ENCODE measurements around the gene COL1A1.

COL1A1 gene

DNA sequence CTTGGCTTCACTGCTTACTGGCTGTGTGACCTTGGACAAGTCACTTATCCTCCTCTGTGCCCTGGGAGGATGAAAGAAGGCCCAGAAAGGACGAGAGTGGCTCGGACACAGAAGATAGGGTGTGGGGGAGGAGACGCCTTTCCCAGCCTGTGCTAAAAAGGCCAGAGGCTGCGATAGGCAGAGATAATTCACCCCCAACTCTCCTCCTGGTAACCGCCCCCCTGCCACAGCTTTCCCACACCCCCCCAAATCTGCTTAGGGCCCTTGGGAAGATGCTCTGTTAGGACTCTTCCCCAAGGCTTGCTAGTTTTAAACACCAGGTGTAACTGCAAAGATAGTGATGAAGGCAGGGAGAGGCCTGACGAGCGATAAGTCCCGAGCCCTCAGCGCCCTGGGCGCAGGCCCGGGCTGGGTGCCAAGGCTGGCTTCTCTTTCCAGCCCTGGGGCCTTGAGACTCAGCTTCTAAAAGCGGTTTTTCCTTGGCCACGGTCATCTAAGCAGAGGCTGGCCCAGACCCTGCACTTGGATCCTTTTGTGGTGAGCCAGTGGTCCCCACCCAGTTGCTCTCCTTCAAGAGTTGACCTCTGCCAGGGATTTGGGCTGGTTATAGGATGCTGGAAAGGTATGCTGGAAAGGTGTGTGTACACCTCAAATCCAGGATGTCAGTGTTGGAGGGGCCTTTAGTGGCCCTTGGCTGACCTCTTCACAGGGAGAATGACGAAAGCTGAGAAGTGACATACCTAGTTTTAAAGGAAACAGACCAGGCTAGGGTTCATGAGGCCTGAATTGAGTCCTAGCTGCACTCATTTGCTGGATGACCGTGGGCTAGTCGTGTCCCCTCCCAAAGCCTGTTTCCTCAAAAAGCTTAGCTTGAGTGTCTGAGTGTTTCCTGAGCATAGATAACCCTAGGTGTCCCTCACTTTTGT is 47.5 kb downstream of the COL1A1 start:
- DNase-seq (ENCODE audit: low spot score), result no peak

GRCh38 chr17:50152736-50153135 is 48.7 kb downstream of the COL1A1 start:
- no peak for DNase-seq (ENCODE audit: low spot score)

- peak; percentile 84 for DNase-seq (ENCODE audit: low spot score)
Measured at GRCh38 chr17:50151937-50152547, 49.4 kb downstream of the COL1A1 start.

- peak; percentile 96 for DNase-seq (ENCODE audit: low spot score)
Measured at GRCh38 chr17:50151041-50151936, 50.1 kb downstream of the COL1A1 start.

GRCh38 chr17:50150354-50151040 is 50.9 kb downstream of the COL1A1 start, which contains the start of gene PPP1R9B:
Gene PPP1R9B (minus strand): TSS chr17:50150677. CDS start chr17:50150513, 164 bp downstream.
- DNase-seq (ENCODE audit: low spot score), result no peak

DNA sequence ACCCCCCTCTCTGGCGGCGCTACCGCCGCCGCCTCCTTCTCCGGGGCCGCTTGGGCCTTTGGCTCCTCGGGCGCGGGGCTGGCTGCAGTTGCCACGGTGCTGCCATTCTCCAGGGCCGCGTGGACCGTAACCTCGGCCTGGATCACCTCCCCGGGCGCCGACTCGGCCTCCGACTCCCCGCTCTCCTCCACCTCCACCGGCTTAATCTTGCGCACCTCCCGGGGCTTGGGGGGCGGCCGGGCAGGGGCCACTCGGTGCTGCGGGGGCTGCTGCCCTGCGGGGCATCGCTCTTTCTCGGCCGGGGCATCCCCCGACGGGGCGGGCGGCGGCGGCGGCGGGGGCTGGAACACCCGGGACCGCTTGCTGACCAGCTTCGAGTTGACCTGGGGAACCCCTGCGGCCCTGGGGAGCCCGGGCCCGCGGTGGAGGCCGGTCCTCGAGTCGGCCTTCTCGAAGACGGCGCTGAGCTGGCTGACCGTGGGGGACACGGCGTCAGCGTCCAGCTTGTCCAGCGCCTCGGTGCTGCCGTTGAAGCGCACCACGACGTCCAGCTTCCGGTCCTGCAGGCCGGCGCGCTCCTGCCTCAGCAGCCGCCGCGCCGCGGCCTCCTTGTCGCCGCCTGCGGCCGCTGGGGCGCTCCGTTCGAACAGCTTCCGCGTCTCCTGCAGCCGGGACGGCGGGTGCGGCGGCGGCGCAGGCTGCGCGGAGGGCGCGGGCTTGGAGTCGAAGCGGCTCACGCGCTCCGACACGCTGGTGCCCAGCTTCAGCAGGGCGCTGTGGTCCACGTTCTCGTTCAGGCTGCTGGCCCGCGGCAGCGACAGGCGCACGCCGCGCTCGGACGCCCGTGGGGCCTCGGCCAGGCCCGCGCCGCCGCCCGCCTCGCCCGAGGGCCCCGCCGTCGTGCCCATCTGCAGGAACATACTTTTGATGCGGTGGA is 51.7 kb downstream of the COL1A1 start:
- peak; percentile 64 for DNase-seq (ENCODE audit: low spot score)

DNA sequence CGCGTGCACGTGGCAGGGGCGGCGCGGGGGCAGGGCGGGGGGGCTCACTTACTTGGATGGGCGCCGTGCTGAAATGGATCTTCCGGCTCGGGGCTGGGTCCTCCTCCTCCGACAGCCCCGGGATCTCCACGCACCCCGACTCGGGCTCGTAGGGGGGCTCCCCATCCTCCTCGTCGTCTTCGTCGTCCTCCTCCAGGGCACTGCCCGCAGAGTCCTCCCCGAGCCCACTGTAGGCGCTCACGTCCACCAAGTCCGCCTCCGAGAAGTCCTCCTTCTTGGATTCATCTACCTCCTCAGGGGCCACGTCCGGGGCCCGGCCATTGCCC is 52.4 kb downstream of the COL1A1 start:
- DNase-seq (ENCODE audit: low spot score), result no peak

DNA sequence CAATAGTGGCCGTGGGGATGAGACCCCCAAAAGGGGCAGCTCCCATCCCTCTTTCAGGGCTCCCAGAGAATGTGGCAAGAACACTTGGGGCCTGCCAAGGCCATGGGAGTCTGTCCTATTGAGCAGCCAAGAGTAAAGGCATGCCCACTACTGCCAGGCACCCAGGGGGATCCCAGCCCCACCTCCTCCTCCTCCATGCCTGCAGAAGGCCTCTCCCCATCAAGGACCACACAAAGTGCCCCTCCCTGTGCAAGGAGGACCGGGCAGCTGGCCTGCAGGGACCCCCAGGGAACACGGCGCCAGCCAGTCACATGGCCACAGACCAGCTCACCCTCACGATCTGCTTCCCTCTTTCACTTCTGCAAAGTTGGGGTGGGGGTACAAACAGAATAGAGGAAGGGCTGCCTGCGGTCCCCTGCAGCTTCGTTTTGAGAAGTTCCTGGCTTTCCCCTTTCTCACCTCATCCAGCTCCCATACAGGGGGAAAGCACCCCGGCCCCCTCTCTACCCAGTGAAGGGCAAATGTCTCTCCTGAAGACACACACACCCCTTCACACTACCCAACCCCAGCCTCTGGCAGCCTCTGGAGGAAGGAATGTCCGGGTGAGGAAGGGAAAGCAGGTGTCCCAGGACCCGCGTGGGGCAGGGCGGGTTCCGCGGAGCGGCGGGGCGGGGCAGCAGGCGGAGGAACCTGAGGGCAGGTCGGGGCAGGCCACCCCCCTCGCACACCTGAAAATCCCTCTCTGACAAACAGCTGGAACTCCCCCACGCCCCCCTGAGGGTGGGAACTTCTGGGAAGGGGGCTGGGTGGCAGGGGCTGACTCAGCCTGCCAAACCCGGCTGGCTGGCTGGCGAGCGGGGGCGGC is 53.0 kb downstream of the COL1A1 start:
- DNase-seq (ENCODE audit: low spot score), result peak; percentile 76

GRCh38 chr17:50147841-50148225 is 53.6 kb downstream of the COL1A1 start:
- peak; percentile 70 for DNase-seq (ENCODE audit: low spot score)

- peak; percentile 47 for DNase-seq (ENCODE audit: low spot score)
Measured at GRCh38 chr17:50146927-50147665, 54.3 kb downstream of the COL1A1 start.

- DNase-seq (ENCODE audit: low spot score), result peak; percentile 18
Measured at GRCh38 chr17:50146230-50146926, 55.1 kb downstream of the COL1A1 start.

DNA sequence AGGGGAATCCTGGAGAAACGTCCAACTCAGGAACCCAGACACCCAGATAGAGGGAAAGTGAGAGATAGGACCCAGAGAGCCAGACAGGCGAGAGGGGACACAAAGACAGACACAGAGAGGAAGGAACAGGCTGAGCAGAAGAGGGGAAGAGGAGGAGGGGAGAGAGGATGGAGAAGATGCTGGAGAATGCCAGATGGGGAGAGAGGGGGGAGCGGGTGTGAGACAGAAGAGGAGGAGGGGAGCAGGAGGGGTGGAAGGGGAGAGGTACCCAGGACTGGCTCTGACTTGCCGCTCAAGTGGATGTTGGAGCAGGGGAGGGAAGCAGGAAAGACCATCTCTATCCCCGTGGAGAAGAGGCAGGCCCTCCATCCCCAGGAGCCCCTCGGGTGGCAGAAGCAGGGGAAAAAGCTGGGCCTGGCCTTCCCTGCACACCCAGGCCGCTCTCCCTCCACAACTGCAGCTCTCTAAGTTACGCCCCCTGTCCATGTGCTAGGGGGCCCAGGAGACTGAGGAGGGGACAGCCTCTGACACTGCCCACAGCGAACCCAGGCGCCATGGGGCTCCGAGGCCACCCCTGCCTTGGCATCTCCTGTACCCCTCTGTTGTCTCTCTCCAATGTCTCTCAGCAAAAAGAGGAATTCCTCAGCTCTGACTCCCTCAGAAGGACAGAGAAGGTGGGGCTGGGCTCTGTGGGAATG is 55.8 kb downstream of the COL1A1 start:
- DNase-seq (ENCODE audit: low spot score), result no peak

DNA sequence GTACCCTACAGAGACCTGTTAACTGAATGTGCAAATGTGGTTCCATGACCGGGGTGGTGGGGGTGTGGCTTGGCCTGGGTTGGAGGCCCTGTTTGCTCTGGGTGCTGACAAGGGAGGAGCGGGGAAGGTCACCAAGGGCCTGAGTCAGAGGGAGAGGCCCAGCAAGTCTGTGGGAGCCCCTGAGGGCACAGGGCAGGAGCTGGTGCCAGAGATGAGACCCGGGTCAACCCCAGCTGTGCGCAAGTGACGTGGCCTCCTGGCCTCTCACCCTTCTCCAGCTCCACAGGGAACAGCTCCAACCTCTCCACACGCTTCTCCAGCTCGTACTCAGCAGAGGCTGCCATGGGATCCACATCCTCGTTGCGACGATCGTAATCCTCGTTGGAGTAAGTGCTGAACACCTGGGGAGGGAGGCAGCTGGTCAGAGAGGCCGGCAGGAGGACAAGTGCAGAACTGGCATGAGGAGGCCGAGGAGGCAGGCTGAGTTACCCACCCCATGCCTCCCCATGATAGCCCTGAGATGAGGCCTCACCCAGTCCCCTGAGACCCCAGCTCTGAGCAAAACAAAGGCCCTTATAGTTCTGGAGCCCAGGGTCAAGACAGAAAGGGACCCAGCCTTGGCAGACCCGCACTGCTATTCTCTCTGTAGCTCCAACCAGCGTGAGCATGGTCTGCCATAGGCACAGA is 56.4 kb downstream of the COL1A1 start:
- no peak for DNase-seq (ENCODE audit: low spot score)

DNA sequence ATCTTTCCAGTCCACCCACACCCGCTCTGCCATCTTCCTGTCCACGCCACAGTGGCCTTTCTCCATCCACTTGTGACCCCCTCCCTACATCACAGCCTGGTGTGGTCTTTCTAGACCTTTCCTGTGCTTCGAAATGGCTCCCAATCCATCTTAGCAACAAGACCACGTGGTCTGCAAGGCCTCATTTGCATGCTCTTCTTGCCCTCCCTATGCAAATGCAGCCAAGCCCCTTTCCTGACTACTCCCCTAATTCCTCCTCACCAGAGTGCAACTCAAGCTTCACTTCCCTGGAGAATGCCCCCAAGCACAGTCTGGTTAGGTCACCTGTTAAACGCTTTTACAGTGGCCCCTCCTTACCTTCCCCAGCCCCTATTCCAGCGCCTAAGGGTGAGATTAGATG is 57.1 kb downstream of the COL1A1 start:
- no peak for DNase-seq (ENCODE audit: low spot score)

GRCh38 chr17:50143461-50144176 is 57.8 kb downstream of the COL1A1 start:
- DNase-seq (ENCODE audit: low spot score), result no peak

DNA sequence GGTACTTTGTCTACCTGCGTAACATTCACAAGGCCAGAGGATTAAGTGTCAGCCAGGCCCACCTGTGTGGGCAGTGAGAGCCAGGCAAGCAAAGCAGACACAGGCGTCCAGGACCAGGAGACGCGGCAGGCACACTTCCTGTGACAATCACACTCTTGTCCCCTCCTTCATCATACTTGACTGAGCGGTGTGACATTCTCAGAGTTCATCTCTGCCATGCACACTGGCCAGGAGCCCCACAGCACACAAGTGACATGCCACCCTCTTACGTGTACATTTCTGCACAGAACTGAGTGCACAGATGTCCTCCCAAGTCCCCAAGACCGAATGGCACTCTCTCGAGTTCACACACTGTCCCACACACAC is 59.7 kb downstream of the COL1A1 start:
- no peak for DNase-seq (ENCODE audit: low spot score)

Measured in AG08396 (cell line).